B cell (primary cell): ENCODE data around the gene NEUROG2. TPM values are rescaled to one million over a fixed set of nuclear protein-coding genes. Genes with fewer than 3 reads are reported as not detected.

Experiments used
- ATAC-seq: fragments of 200-7000 bp; cut with Tn5 transposase; one replicate; pipeline ENCODE4 v1.10.0; 2021; ENCODE audit warnings: low read depth, mild to moderate bottlenecking, moderate number of reproducible peaks, moderate library complexity
- CTCF ChIA-PET: fragments of 350-600 bp; sonication (Branson Sonifier 250); formaldehyde crosslinking; loops from one replicate; lab custom pipeline; 2021; ENCODE audit warnings: antibody characterized with exemption, inconsistent platforms; lab: Charles Lee
- POLR2A ChIA-PET: fragments of 350-600 bp; sonication (Branson Sonifier 250); formaldehyde crosslinking; loops from one replicate; lab custom pipeline; 2021; ENCODE audit warnings: antibody characterized with exemption; lab: Charles Lee
- DNase-seq: peaks from one replicate; pipeline ENCODE4 v3.0.0; 2013
- H2AFZ ChIP-seq: 2 replicates; pipeline ENCODE4 v1.6.1; 2012; ENCODE audit warnings: mild to moderate bottlenecking, low read depth, low read length; ENCODE audit not compliant: insufficient read depth, poor library complexity, severe bottlenecking
- H3K27ac ChIP-seq, 2 donors: 1 replicate in 1 of 2; 2 replicates in 1 of 2; pipeline ENCODE4 v1.5.1; 2012 to 2013; ENCODE audit warnings: low read length in 2 of 2, mild to moderate bottlenecking in 2 of 2, moderate library complexity in 1 of 2
- H3K27me3 ChIP-seq, 4 experiments: fragments of 200-600 bp in 1 of 4; sonication (generic) in 1 of 4; replicated peaks in 1 of 4; 1 replicate in 2 of 4; 2 replicates in 2 of 4; pipeline versions ENCODE4 v1.6.1 to v1.7.0; 2013 to 2016; ENCODE audit warnings: low read length in 3 of 4, mild to moderate bottlenecking in 2 of 4, mixed read lengths in 1 of 4, moderate library complexity in 1 of 4; ENCODE audit not compliant: insufficient read depth in 4 of 4, control insufficient read depth in 3 of 4; ENCODE audit errors: control extremely low read depth in 1 of 4
- H3K36me3 ChIP-seq, 2 experiments: replicated peaks in 1 of 2; 1 replicate in 1 of 2; 2 replicates in 1 of 2; pipeline versions ENCODE4 v1.6.1 to v1.7.1; 2013; ENCODE audit warnings: low read length in 1 of 2; ENCODE audit not compliant: insufficient read depth in 2 of 2, control insufficient read depth in 1 of 2; ENCODE audit errors: control extremely low read depth in 1 of 2, extremely low read depth in 1 of 2
- H3K4me1 ChIP-seq, 2 donors: fragments of 200-600 bp in 1 of 2; sonication (generic) in 1 of 2; 1 replicate in 1 of 2; 2 replicates in 1 of 2; pipeline versions ENCODE4 v1.5.1 to v1.6.1; 2013 to 2017; ENCODE audit warnings: low read length in 2 of 2; ENCODE audit not compliant: control insufficient read depth in 2 of 2, insufficient read depth in 2 of 2
- H3K4me2 ChIP-seq: replicated peaks from 2 replicates; pipeline ENCODE3; 2012; ENCODE audit warnings: mild to moderate bottlenecking, low read depth, low read length; ENCODE audit not compliant: poor library complexity, severe bottlenecking
- H3K4me3 ChIP-seq, 5 experiments: fragments of 200-600 bp in 1 of 5; sonication (generic) in 1 of 5; 1 replicate in 3 of 5; 2 replicates in 2 of 5; pipeline versions ENCODE4 v1.5.1 to v1.7.0; 2011 to 2016; ENCODE audit warnings: low read length in 4 of 5, mild to moderate bottlenecking in 4 of 5, low read depth in 2 of 5, control low read depth in 1 of 5, moderate library complexity in 1 of 5; ENCODE audit not compliant: insufficient read depth in 1 of 5; ENCODE audit errors: control extremely low read depth in 1 of 5, extremely low read depth in 1 of 5
- H3K79me2 ChIP-seq: fragments of 200-600 bp; sonication (generic); one replicate; pipeline ENCODE4 v1.6.0; 2016; ENCODE audit warnings: low read length; ENCODE audit not compliant: control insufficient read depth, insufficient read depth
- H3K9ac ChIP-seq: fragments of 200-600 bp; sonication (generic); 2 replicates; pipeline ENCODE4 v1.6.1; 2017; ENCODE audit warnings: mild to moderate bottlenecking, low read length, moderate library complexity
- H3K9me3 ChIP-seq, 3 donors: one replicate each; pipeline versions ENCODE4 v1.6.1 to v1.7.1; 2013; ENCODE audit warnings: low read length in 2 of 3; ENCODE audit not compliant: control insufficient read depth in 2 of 3, insufficient read depth in 1 of 3; ENCODE audit errors: control extremely low read depth in 1 of 3
- H4K20me1 ChIP-seq: 2 replicates; pipeline ENCODE4 v1.6.0; 2012; ENCODE audit warnings: mild to moderate bottlenecking, low read length; ENCODE audit not compliant: insufficient read depth, control insufficient read depth, poor library complexity, severe bottlenecking
- H3K27ac Mint-ChIP-seq: one replicate; pipeline ENCODE4 v1.8.0; 2021; ENCODE audit warnings: mixed read lengths
- H3K27me3 Mint-ChIP-seq: one replicate; pipeline ENCODE4 v1.8.0; 2021; ENCODE audit warnings: mixed read lengths
- H3K4me1 Mint-ChIP-seq: one replicate; pipeline ENCODE4 v1.8.0; 2021; ENCODE audit warnings: mixed read lengths
- H3K4me3 Mint-ChIP-seq: one replicate; pipeline ENCODE4 v1.8.0; 2021; ENCODE audit warnings: mixed read lengths
- H3K9me3 Mint-ChIP-seq: one replicate; pipeline ENCODE4 v1.8.0; 2022; ENCODE audit warnings: mixed read lengths; ENCODE audit not compliant: insufficient read depth
- CTCF ChIP-seq: fragments of 200-600 bp; IDR thresholded peaks from one replicate; pipeline ENCODE4 v1.8.0; 2022; ENCODE audit warnings: antibody characterized with exemption, mild to moderate bottlenecking
- EZH2 ChIP-seq: IDR thresholded peaks from 2 replicates; pipeline ENCODE4 v1.6.1; 2012; ENCODE audit warnings: borderline replicate concordance, low read depth, mild to moderate bottlenecking, moderate library complexity, low read length; ENCODE audit not compliant: insufficient read depth, poor library complexity, severe bottlenecking
- WGBS: methylation state at CpG from one replicate; pipeline ENCODE4 v1.1.5; 2013; ENCODE audit warnings: missing lambda C conversion rate; ENCODE audit not compliant: insufficient coverage; 5-methylcytosine and 5-hydroxymethylcytosine counted together
- intact Hi-C: fragments of 100-400 bp; cut with micrococcal nuclease; formaldehyde crosslinking; loops from one replicate; pipeline ENCODE4 v1.10.0; 2022
- polyA plus RNA-seq: library from polyadenylated mRNA; depleted of rRNA; stranded (reverse); fragments of >200 nt; gene quantifications from 2 replicates; pipeline ENCODE4 v1.2.3, GENCODE V29; 2012
- total RNA-seq, 2 donors: library from RNA; stranded (reverse); fragments of 120-200 nt in 1 of 2; gene quantifications; 1 replicate in 1 of 2; 2 replicates in 1 of 2; pipeline versions ENCODE4 v1.2.3 to v1.2.4, GENCODE V29; 2013 to 2022

Gene NEUROG2
- total and polyA plus RNA-seq, 2 donors (not counting 1 experiment from before 2014, with no cell fraction given): not detected

DNA sequence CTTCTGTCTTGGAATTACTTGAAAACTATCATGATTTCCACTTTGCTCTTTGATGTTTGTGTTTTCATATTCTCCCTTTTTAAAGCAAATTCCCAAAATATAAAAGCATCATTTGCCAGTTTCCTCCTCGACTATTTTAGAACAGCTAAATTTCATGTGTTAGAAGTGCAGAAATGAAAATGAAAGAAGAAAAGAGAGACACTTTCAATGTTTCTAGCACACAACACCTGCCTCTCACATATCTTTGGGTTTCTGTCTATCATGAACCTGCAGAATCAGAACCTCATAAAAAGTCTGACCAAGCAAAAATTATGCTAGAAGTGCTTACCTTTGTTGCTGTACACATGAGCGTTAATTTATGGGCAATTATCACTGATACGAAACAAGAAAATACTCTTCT, 1.9 kb upstream of the NEUROG2 start:
- H2AFZ ChIP-seq: no peak overlapping the region
- H3K4me3 ChIP-seq: peak overlapping the region in 1 of 5 experiments; percentile 75
- ChIA-PET CTCF (interaction anchor here (0.9 to 1.3 kb wide), 4 partner anchors 17 to 304 kb away, joined by 3 read pairs; no protein-coding TSS in a partner anchor), POLR2A (interaction anchor here (1.0 kb wide), 1 partner anchor 232 kb away, joined by 4 read pairs; the partner anchor contains the start of gene TIFA)
- DNase-seq (peak; percentile 31), ATAC-seq (no peak)
- peaks cover 4 to 86% (median 78%) of the 10 kb centered on the region in 4 experiments for H3K27me3 ChIP-seq
- H3K4me1 ChIP-seq: peaks cover 54 to 77% of the 10 kb centered on the region in 2 donors
- intact Hi-C loops: loop anchor here (2.0 to 10.0 kb wide), 3 partner anchors 187 to 1903 kb away; partner anchors contain the start of gene AP1AR
- H3K9me3 Mint-ChIP-seq: no peaks in the 10 kb centered on the region
- no peak overlapping the region for H3K27ac Mint-ChIP-seq
- no peaks in the 10 kb centered on the region for H3K36me3 ChIP-seq
- no peaks in the 10 kb centered on the region for H3K79me2 ChIP-seq
- peak overlapping the region; percentile 98 for H3K4me2 ChIP-seq
- peaks cover 0 to 44% (median 23%) of the 10 kb centered on the region in 3 donors for H3K9me3 ChIP-seq
- peak overlapping the region; percentile 85 for H3K4me3 Mint-ChIP-seq
- TF ChIP-seq CTCF (no peak), EZH2 (no peak)
- WGBS: no CpG with 5 or more reads among the region's 3 CpGs
- no peaks in the 10 kb centered on the region for H4K20me1 ChIP-seq
- H3K4me1 Mint-ChIP-seq: peaks cover 63% of the 10 kb centered on the region
- peaks cover 93% of the 10 kb centered on the region for H3K27me3 Mint-ChIP-seq
- H3K9ac ChIP-seq: no peak overlapping the region
- no peak overlapping the region for H3K27ac ChIP-seq

DNA sequence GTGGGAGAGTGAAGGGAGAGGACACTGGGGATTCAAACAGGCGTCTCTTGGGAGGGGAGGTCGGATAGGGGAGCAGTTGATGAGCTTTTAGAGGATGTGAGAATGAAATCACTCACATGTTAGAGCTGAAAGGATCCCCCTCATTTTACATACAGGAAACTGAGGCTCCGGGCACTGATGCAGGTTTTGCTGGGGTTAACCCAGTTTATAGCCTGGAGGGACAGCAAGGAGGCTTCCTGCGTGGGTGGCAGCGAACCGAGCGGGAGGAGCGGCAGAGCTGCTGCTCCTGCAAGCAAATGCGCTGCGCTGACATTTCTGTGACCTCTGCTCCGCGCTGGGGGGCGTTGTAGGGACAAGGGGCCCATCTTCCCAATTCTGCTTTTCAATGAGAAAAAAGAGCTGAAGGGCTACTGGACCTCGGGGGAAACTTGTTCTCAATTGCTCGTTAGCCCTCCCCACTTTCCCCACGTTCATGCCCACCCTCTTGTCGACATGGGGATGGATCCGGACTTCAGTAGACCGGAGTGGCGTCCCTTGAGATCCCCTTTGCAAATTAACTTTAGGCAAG, 1.2 kb upstream of the NEUROG2 start:
- peaks cover 94% of the 10 kb centered on the region for H3K27me3 Mint-ChIP-seq
- Histone ChIP-seq H2AFZ (peak overlapping the region; percentile 88), H3K27me3 (peaks cover 4 to 86% (median 80%) of the 10 kb centered on the region in 4 experiments), H3K27ac (no peak overlapping the region), H3K36me3 (no peaks in the 10 kb centered on the region), H3K9ac (peak overlapping the region; percentile 75), H4K20me1 (no peaks in the 10 kb centered on the region), H3K79me2 (no peaks in the 10 kb centered on the region), H3K4me1 (peaks cover 48 to 75% of the 10 kb centered on the region in 2 donors), H3K9me3 (peaks cover 0 to 36% (median 19%) of the 10 kb centered on the region in 3 donors), H3K4me3 (peak overlapping the region in 4 of 5 experiments; percentile 3 to 75 (median 63)), H3K4me2 (peak overlapping the region; percentile 98)
- peak overlapping the region; percentile 85 for H3K4me3 Mint-ChIP-seq
- peak; percentile 61 for DNase-seq
- no peak for ATAC-seq
- TF ChIP-seq EZH2 (peak; percentile 34), CTCF (no peak)
- ChIA-PET POLR2A (interaction anchor here (1.0 kb wide), 1 partner anchor 231 kb away, joined by 4 read pairs; the partner anchor contains the start of gene TIFA), CTCF (interaction anchor here (1.2 to 1.3 kb wide), 3 partner anchors 16 to 303 kb away, joined by 3 read pairs; no protein-coding TSS in a partner anchor)
- intact Hi-C loops: loop anchor here (10.0 kb wide), 2 partner anchors 188 to 1902 kb away; no protein-coding TSS in a partner anchor
- H3K9me3 Mint-ChIP-seq: peaks cover 2% of the 10 kb centered on the region
- H3K4me1 Mint-ChIP-seq: peaks cover 57% of the 10 kb centered on the region
- no peak overlapping the region for H3K27ac Mint-ChIP-seq
- WGBS: 3% methylated on average over 16 of the region's 20 CpGs
